GM12878 (cell line): Measurements from ENCODE around the gene BOD1L2. TPM values are rescaled to one million over a fixed set of nuclear protein-coding genes. Genes with fewer than 3 reads are reported as not detected.

Experiments
- CEBPZ ChIP-seq: fragments of 150-350 bp; IDR thresholded peaks from 2 replicates; pipeline ENCODE4 v1.6.1; 2016; ENCODE audit warnings: low read depth, low read length
- CHD2 ChIP-seq: IDR thresholded peaks from 2 replicates; pipeline ENCODE4 v1.6.1; 2011; ENCODE audit warnings: low read depth, low read length, improper control_type of control experiment, borderline replicate concordance
- HCFC1 ChIP-seq: fragments of 150-350 bp; IDR thresholded peaks from 2 replicates; pipeline ENCODE4 v1.6.1; 2014; ENCODE audit warnings: low read length
- RBBP5 ChIP-seq: fragments of 200-600 bp; sonication (generic); conservative IDR thresholded peaks from 2 replicates; pipeline ENCODE4 v1.6.1; 2016
- TARDBP ChIP-seq: IDR thresholded peaks from 2 replicates; pipeline ENCODE4 v1.6.1; 2016; ENCODE audit warnings: borderline replicate concordance
- ZBTB4 ChIP-seq: fragments of 450-650 bp; formaldehyde crosslinking; IDR thresholded peaks from 2 replicates; pipeline ENCODE4 v1.4.0; 2022; ENCODE audit warnings: mild to moderate bottlenecking, moderate library complexity
- polyA plus RNA-seq, 11 experiments: library from polyadenylated mRNA; depleted of rRNA in 4 of 11; unstranded in 6 of 11; stranded (reverse) in 5 of 11; fragments of >200 nt; fragmentation: Nextera tagmentation in 4 of 11; fragmentation: Illumina TruSeq in 1 of 11; extraction: Ambion mirVana in 4 of 11; extraction: Trizol in 1 of 11; gene quantifications; 1 replicate in 1 of 11; 2 replicates in 10 of 11; pipeline versions ENCODE4 v1.2.1 to v1.2.3, GENCODE V29; 2011 to 2016; ENCODE audit warnings: inconsistent platforms in 2 of 11, missing spikeins in 2 of 11, low read depth in 1 of 11
- total RNA-seq, 4 experiments: library from RNA; depleted of rRNA in 3 of 4; stranded (reverse); fragments of >200 nt in 3 of 4; fragmentation: Illumina TruSeq in 1 of 4; extraction: Trizol in 1 of 4; gene quantifications; 2 replicates each; pipeline versions ENCODE4 v1.2.1 to v1.2.3, GENCODE V29; 2013 to 2021

BOD1L2 gene
- total and polyA plus RNA-seq, 10 of the 15 experiments (the other 5 are each of a cell fraction or from before 2014, with no cell fraction given) = not detected

GRCh38 chr18:57107140-57107832, 39.6 kb upstream of the BOD1L2 start (continued):
- no peak for TF ChIP-seq CEBPZ
- TF ChIP-seq CHD2 = no peak
- no peak for TF ChIP-seq ZBTB4
- TF ChIP-seq RBBP5 = no peak
- TF ChIP-seq TARDBP = no peak
- no peak for TF ChIP-seq HCFC1
- TF ChIP-seq, all 136 proteins: peak for 4
